Measurements from ENCODE around the gene ORMDL3.

ORMDL3 gene

DNA sequence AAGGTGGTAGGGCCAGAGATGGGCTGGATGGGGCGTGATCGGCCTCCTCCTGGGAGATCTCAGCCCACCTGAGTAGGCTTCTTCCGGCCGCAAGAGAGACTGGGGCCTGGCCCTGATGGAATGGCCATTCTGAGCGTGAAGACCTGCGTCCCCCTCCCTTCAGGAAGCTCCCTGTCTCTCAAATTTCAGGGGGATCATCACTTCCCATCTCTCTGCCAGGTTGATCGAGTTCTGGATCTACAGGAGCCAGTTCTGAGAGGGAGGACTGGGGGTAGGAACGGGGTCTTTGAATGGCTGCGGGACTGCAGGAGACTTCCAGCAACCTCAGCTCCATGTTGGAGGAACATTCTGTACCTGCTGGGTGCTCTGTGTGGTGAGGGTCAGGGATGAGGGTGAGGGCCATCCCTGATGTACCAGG lies 26.1 kb upstream of the ORMDL3 start:
- Histone ChIP-seq H4K20me1 (ENCODE audit: insufficient read depth, low read length) (peaks cover 5% of the 10 kb centered on the region; the same call in 1 of the 2 replicates), H3K79me2 (ENCODE audit: insufficient read depth, low read length) (no peaks in the 10 kb centered on the region), H3K9ac (ENCODE audit: low read depth, low read length) (peak overlapping the region; percentile 59), H3K9me3 (ENCODE audit: insufficient read depth, low read length, severe bottlenecking) (no peaks in the 10 kb centered on the region), H3K4me3 (ENCODE audit: low read depth in 1 of 2, low read length in 2 of 2) (peak overlapping the region; percentile 35 to 69; a peak in 3 of 4 replicates), H3K36me3 (ENCODE audit: insufficient read depth, low read length) (no peaks in the 10 kb centered on the region), H3K4me1 (ENCODE audit: insufficient read depth, low read length) (peaks cover 19% of the 10 kb centered on the region), H3K4me2 (ENCODE audit: insufficient read depth, low read length) (peak overlapping the region; percentile 69), H3K27me3 (ENCODE audit: insufficient read depth, low read length, poor library complexity) (no peaks in the 10 kb centered on the region), H3K27ac (ENCODE audit: low read length) (peak overlapping the region; percentile 61), H2AFZ (ENCODE audit: low read depth, low read length) (peak overlapping the region; percentile 92)
- DNase-seq: no peak
- ATAC-seq (ENCODE audit: insufficient read depth, low read depth): no peak
- TF ChIP-seq, protein P1, sequence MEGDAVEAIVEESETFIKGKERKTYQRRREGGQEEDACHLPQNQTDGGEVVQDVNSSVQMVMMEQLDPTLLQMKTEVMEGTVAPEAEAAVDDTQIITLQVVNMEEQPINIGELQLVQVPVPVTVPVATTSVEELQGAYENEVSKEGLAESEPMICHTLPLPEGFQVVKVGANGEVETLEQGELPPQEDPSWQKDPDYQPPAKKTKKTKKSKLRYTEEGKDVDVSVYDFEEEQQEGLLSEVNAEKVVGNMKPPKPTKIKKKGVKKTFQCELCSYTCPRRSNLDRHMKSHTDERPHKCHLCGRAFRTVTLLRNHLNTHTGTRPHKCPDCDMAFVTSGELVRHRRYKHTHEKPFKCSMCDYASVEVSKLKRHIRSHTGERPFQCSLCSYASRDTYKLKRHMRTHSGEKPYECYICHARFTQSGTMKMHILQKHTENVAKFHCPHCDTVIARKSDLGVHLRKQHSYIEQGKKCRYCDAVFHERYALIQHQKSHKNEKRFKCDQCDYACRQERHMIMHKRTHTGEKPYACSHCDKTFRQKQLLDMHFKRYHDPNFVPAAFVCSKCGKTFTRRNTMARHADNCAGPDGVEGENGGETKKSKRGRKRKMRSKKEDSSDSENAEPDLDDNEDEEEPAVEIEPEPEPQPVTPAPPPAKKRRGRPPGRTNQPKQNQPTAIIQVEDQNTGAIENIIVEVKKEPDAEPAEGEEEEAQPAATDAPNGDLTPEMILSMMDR (IDR thresholded peaks at IDR 0.05; ENCODE audit: borderline replicate concordance, extremely low read depth, low read length, poor library complexity, severe bottlenecking): no peak
- TF ChIP-seq EZH2 (IDR thresholded peaks at IDR 0.05; ENCODE audit: borderline replicate concordance, low read depth, low read length, severe bottlenecking): no peak

DNA sequence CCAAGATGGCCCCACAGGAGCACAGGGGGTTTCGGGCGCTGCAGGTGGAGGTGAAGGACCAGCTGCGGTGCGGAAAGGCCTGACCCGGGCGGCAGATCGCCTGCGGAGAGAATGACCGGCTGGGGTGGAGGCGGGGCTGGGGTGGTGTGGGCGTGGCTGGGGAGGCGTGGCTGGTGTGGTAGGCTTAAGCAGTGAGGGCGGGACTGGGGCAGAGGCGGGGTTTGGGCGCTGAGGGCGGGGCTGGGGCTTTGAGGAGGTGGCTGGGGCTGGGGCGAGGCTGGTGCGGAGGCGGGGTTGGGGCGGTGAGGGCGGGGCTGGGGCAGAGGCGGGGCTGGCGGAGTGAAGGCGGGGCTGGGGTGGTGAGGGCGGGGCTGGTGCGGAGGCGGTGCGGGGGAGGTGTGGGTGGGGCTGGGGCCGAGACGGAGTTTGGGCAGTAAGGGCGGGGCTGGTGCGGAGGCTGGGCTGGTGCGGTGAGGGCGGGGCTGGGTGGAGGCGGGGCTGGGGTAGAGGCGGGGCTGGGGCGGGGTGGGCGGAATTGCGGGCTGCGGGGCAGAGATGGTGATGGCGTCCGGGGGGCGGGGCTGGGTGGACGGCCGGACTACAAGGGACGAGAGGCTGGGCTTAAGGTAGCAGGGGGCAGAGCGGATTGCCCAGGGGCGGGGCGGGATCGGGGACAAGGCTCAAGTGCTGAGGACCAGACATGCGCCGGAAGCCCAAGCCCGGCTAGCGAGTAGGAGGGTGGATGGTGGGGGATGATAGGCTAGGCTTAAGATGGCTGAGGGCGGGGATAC lies 25.5 kb upstream of the ORMDL3 start:
- Histone ChIP-seq H3K4me2 (ENCODE audit: insufficient read depth, low read length) (peak overlapping the region; percentile 69), H2AFZ (ENCODE audit: low read depth, low read length) (peak overlapping the region; percentile 92), H3K4me3 (ENCODE audit: low read depth in 1 of 2, low read length in 2 of 2) (peak overlapping the region; percentile 35 to 69; a peak in 3 of 4 replicates), H3K27ac (ENCODE audit: low read length) (peak overlapping the region; percentile 61), H3K9ac (ENCODE audit: low read depth, low read length) (peak overlapping the region; percentile 59), H3K9me3 (ENCODE audit: insufficient read depth, low read length, severe bottlenecking) (no peaks in the 10 kb centered on the region), H4K20me1 (ENCODE audit: insufficient read depth, low read length) (peaks cover 5% of the 10 kb centered on the region; the same call in 1 of the 2 replicates), H3K79me2 (ENCODE audit: insufficient read depth, low read length) (no peaks in the 10 kb centered on the region), H3K4me1 (ENCODE audit: insufficient read depth, low read length) (peaks cover 19% of the 10 kb centered on the region), H3K36me3 (ENCODE audit: insufficient read depth, low read length) (no peaks in the 10 kb centered on the region), H3K27me3 (ENCODE audit: insufficient read depth, low read length, poor library complexity) (no peaks in the 10 kb centered on the region)
- DNase-seq: peak; percentile 95
- TF ChIP-seq, protein P1 (IDR thresholded peaks at IDR 0.05; ENCODE audit: borderline replicate concordance, extremely low read depth, low read length, poor library complexity, severe bottlenecking): no peak
- no peak for TF ChIP-seq EZH2 (IDR thresholded peaks at IDR 0.05; ENCODE audit: borderline replicate concordance, low read depth, low read length, severe bottlenecking)
- peak; percentile 89 for ATAC-seq (ENCODE audit: insufficient read depth, low read depth)

DNA sequence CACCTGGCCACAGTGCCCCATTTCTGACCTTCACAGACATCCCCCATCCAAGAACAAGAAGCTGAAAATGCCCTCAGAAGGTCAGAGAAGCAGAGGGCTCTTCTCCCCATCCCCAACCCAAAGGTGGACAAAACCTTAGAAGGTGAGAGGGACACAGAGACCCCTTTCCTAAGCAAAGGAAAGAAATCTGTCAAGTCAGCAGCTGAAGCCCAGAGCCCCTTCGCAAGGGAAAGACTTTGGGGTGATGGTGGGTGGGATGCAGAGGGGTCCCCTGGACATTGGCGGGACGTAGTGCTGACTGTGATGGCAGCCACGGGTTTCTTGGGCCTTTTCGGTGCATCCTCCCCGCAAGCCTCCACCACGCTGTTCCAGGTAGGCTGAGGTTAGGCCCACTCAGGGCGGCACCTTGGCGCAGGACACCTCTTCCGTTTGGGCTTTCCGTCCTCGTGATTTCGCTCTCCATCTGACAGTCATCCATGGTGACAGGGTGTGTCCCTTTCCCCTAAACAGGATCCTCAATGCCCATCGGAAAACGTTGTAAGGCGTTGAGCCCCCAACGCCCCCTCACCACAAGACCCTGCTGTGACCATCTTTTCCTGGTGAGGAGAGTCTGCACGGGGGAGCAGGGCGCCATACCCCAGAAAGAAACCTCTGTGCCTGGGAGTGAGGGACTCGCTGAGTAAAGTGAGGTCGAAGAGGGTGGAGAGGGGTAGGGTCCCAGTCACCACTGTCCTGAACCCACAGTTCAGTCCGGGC lies 24.7 kb upstream of the ORMDL3 start:
- peak overlapping the region; percentile 23; the same call in 1 of the 2 replicates for H3K9ac ChIP-seq (ENCODE audit: low read depth, low read length)
- H3K9me3 ChIP-seq (ENCODE audit: insufficient read depth, low read length, severe bottlenecking): no peaks in the 10 kb centered on the region
- H3K36me3 ChIP-seq (ENCODE audit: insufficient read depth, low read length): no peaks in the 10 kb centered on the region
- peak overlapping the region in 1 of 2 experiments; percentile 56; a peak in 2 of 4 replicates for H3K4me3 ChIP-seq (ENCODE audit: low read depth in 1 of 2, low read length in 2 of 2)
- H3K27me3 ChIP-seq (ENCODE audit: insufficient read depth, low read length, poor library complexity): no peaks in the 10 kb centered on the region
- H4K20me1 ChIP-seq (ENCODE audit: insufficient read depth, low read length): peaks cover 5% of the 10 kb centered on the region; the same call in 1 of the 2 replicates
- TF ChIP-seq EZH2 (IDR thresholded peaks at IDR 0.05; ENCODE audit: borderline replicate concordance, low read depth, low read length, severe bottlenecking): no peak
- H3K79me2 ChIP-seq (ENCODE audit: insufficient read depth, low read length): no peaks in the 10 kb centered on the region
- H3K4me2 ChIP-seq (ENCODE audit: insufficient read depth, low read length): peak overlapping the region; percentile 68
- H3K27ac ChIP-seq (ENCODE audit: low read length): no peak overlapping the region
- DNase-seq (no peak), ATAC-seq (ENCODE audit: insufficient read depth, low read depth) (peak; percentile 24; the same call in 1 of the 3 replicates)
- H3K4me1 ChIP-seq (ENCODE audit: insufficient read depth, low read length): peaks cover 19% of the 10 kb centered on the region
- H2AFZ ChIP-seq (ENCODE audit: low read depth, low read length): peak overlapping the region; percentile 55

Measured in DND-41 (cell line).